ENCODE measurements around the gene DIP2A. TPM values are rescaled to one million over a fixed set of nuclear protein-coding genes. Genes with fewer than 3 reads are reported as not detected.

Gene DIP2A
- total and polyA plus RNA-seq, 2 of the 8 experiments (the other 6 are each of a cell fraction or from before 2014, with no cell fraction given) = 16.0 to 27.1 TPM

GRCh38 chr21:46561445-46562090, 102.9 kb downstream of the DIP2A start (continued):
- TF ChIP-seq CHD1 (IDR thresholded peaks at IDR 0.05; ENCODE audit: low read depth, low read length) (no peak), RBBP5 (IDR thresholded peaks at IDR 0.05; ENCODE audit: borderline replicate concordance, low read depth, low read length) (no peak), KDM1A (IDR thresholded peaks at IDR 0.05; ENCODE audit: borderline replicate concordance, low read length) (no peak), SP2 (IDR thresholded peaks at IDR 0.05; ENCODE audit: low read length) (no peak), SP1 (IDR thresholded peaks at IDR 0.05; ENCODE audit: low read depth, low read length) (no peak), ATF2 (IDR thresholded peaks at IDR 0.05; ENCODE audit: low read length) (no peak), TBP (IDR thresholded peaks at IDR 0.05; ENCODE audit: low read depth, low read length) (no peak), TEAD4 (IDR thresholded peaks at IDR 0.05; ENCODE audit: low read depth, low read length) (no peak)
